ENCODE measurements around the gene TMEM131.
"Not testable (repeated sequence)": the region's sequence is repeated elsewhere in the genome, so short reads cannot be mapped to it uniquely, and the experiment has no call there.

Gene TMEM131

DNA sequence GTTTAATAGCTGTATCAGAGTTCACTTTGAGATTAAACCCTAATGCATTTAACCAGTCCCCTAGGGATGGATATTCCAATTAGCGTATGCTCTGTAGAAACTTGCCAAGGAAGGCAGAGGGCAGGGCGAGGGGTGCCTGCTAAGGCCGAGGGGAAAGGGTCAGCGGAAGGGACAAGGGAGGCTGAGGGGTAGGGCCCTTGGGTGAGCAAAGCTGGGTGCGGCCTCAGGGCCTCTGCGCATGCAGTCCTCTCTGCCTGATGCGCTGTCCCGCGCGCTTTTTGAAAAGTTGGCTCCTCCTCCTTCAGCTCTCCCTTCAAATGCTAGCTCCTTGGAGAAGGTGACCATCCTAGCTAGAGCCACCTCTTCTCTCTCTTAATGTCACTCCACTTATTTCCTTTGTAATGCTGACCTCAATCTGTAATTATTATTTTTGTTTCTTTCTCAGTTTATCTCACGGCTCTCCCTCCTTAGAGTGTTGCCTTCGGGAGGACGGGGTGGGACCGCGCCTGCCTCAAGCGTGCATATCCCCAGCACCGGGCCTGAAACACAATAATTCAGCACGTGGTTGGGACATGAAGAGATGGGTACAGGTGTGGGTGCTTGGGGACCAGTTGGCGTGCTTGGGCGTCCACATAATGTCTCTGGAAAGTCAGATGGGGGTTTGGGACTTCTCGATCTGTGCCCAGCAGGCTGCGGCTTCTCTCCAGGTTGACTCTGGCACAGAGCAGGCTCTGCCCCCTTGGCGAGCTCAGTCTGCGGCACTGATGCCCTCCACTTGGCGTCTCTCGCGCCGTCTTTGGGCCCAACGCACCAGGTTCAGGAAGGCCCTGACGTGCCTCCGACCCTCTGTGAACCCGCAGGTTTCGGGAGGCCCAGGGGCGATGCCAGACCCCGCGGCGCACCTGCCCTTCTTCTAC lies 272.3 kb downstream of the TMEM131 start:
- DNase-seq (ENCODE audit: low read depth) = no peak

DNA sequence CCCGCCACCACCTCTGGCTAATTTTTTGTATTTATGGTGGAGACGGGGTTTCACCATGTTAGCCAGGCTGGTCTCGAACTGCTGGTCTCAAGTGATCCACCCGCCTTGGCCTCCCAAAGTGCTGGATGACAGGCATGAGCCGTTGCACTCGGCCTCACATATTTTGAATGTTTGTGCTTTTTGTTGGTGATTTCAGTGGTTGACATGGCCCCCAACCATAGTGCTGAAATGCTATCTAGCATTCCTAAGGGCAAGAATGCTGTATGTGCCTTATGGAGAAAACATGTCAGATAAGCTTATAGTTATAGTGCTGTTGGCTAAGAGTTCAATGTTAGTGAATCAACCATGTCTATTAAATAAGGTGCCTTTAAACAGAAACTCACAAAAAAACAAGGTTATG lies 273.5 kb downstream of the TMEM131 start:
- DNase-seq (ENCODE audit: low read depth) = no peak

DNA sequence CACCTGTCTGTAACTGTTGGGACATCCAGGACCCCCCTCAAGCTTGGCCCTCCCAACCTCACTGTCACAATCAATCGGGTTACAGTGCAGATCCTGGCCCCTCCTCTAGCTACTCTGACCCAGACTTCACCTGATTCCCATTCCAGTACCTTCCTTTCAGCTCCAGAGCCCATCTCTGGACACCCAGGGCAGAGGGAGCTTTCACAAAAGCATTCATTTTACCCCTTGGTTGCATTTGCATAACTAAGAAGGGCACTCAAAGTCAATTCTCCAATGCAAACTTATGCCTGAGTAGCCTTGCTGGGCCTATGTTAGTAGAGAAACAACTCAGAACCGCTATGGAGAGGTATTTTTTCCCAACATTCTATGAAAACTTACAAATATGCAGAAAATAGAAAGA lies 275.0 kb downstream of the TMEM131 start:
- no peak for DNase-seq (ENCODE audit: low read depth)

GRCh38 chr2:97719362-97720155 lies 276.2 kb downstream of the TMEM131 start:
- DNase-seq (ENCODE audit: low read depth) = no peak

GRCh38 chr2:97718942-97719341 lies 276.8 kb downstream of the TMEM131 start:
- DNase-seq (ENCODE audit: low read depth) = no peak

DNA sequence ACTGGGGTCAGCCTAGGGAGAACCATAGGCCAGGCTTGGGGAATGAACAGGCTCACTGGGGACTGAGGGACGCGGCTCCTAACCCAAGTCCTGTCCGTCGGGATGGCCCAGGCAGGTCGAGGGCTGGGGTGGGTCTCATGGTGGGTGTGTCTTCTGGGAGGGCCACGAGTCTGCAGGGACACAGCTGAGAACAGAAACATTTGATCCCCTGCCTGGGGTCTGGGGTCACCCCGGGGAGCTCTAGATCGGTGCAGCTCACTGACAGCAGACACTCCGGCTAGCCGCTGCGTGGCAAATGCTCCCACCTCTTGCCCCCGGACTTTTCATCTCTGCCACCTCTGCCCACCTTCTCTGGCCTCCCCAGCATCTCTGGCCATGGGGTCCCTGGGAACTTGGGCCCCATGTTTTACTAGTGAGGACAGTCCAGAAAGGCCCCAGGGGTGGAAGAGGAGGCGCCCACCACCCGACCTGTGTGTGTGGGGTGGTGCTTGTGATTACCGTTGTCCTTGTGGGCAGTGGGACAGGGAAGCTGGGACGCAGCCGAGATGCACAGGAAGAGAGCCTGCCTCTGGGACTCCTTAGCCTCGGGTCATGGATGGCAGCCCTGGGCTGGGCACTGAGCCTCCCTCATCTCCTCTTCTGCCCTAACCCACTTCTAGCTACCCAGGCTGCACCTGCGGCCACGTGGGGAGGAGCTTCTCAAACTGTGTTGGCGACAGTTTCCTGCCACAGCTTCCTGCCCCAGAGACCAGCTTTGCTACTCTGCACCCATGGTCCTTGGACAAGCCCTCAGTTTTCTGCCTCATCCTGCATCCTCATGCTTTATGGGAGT lies 277.5 kb downstream of the TMEM131 start:
- no peak for DNase-seq (ENCODE audit: low read depth)

- DNase-seq (ENCODE audit: low read depth) = no peak
These were observed 278.1 kb downstream of the TMEM131 start for GRCh38 chr2:97717613-97717995.

DNA sequence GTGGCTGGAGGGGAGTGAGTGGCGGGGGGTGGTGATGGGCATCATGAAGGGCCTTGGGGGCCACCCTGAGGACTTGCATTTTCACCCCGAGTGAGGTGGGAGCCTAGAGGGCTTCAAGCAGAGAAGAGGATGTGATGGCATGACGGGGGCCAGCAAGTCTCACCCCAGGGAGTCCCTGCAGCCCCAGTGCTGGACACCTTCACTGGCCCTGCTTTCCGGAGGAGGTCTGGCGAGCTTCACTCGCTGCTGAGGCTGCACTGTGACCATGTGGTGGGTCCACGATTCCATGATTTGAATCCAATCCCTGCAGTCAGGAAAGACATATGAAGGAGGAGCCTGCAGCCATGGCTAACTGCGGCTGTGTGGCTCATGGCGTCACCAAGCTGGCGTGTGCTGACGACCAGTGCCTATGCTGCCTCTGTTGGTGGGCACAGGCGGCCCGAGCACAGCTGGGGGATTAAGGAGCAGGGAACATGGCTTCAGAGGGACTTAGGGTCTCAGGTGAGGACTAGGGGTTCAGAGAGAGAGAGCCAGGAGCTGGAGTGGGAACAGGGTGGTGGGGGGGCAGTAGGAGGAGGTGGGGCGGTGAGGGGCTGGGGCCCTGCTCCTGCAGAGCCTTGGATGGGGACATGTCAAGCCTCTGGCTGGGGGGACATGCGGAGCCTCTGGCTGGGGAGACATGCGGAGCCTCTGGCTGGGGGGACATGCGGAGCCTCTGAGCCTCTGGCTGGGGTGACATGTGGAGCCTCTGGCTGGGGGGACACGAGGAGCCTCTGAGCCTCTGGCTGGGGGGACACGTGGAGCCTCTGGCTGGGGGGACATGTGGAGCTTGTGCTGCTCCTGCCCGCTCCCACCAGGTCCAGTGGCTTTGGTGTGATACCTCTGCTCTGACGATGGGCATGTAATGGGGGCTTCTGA lies 278.8 kb downstream of the TMEM131 start:
- no peak for DNase-seq (ENCODE audit: low read depth)

- DNase-seq (ENCODE audit: low read depth) = no peak
These were observed 279.6 kb downstream of the TMEM131 start for GRCh38 chr2:97715951-97716694.

DNA sequence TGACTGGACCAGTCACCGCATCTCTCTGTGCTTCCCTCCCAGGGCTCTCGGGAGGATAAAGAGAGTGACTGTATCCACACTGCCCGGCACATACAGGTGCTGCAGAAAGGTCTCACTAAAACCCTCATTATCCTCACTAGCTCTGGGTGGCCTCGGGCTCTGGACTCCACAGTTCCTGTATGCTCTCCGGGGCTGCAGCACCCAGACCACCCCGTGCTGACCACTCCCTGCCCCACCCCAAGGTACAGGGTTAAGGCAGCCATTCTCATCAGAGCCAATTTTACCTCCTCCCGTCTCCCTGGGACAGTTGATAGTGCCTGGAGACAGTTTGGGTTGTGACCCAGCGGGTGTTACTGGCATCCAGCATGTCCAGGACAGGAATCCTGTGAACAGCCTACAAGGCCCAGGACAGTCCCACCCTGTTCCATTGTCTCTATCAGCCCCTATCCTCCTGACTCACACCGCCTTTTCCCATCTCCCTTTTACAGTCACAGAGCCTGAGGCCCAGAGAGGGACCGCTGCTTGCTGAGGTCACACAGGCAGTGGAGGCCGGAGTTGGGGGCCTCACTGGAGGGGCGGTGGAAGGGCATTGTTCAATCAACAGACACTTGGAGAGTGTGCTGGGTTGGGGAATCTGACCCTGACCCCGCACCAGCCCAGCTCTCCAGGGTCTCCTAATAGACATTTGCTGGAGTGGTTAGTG lies 280.6 kb downstream of the TMEM131 start:
- DNase-seq (ENCODE audit: low read depth) = no peak

DNA sequence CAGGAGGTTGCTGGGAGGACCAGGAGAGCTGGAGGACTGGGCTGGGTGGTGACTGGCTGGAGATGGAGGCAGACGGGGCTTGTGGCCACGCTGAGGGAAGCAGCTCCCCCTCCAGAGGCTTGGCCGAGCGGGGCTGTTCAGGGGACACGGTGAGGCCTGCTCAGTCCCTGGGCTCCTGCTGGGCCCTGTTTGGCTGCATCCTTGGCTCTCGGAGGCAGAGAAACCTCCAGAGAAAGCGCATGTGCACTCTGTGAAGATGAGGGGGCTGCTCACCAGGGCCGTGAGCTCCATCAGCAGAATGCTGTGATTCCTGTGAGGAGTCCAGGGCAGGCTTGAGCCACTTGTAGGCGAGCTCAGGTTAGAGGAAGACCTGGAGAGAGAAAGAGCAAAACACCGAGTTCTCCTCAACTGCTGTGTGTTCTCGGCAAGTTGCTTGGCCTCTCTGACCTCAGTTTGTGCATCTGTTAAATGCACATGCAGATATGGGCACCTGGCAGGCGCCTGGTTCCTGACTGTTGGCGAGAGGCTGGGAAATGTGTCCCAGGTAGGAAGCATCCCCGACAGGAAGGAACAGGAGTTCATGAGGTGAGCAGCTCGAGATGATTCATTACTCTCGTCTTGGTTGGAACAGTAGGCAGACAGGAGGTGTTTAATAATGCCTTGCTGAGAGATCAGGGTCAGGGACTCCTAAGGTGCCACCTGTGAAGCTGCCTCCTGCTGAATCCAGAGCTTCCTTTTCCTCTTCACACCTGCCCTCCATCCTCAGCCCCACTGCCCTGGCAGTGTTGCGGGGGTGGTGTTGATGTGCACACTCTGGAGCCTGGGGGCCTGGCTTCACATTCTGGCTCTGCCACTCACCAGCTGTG lies 281.4 kb downstream of the TMEM131 start:
- DNase-seq (ENCODE audit: low read depth) = no peak

DNA sequence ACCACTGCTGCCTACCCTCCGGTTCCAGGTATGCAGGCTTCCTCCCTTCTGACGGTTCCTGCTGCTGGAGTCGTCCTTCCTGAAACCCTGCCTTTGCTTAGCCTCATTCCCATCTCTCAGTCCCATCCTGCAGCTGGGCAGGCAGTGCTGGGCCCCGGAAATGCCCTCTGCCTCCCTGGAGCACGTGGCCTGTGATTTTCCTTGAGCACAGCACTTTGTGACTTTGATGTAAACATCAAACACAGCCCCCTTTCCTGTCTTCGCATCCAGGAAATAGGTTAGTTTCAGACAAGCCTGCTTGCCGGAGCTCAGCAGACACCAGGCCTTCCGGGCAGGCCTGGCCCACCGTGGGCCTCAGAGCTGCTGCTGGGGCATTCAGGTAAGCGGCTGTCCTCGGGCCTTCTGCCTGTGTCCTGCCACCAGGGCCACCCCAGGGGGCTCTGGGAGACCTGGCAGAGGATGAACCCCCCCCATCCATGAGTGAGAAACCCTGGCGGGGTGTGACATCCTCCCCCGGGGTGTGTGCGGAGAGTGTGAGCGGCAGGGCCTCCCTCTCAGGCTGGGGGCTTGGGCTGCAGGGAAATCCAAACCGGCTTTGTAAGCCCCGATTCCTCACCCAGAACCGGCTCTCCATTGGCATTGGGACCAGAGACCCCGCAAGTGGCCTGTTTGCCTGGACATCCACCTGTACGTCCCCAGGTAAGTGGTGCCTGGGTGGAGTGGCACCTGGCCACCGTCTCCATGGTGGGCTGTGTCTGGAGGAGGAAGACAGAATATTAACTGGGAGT lies 282.3 kb downstream of the TMEM131 start, which contains the start of gene ZAP70:
ZAP70 (plus strand) TSS at position 281 of the 788 bp plus-strand sequence. CDS start 10,461 bp downstream, outside the sequence.
- DNase-seq (ENCODE audit: low read depth) = no peak

- DNase-seq (ENCODE audit: low read depth) = no peak
These were observed 283.0 kb downstream of the TMEM131 start for GRCh38 chr2:97712693-97713295.

DNA sequence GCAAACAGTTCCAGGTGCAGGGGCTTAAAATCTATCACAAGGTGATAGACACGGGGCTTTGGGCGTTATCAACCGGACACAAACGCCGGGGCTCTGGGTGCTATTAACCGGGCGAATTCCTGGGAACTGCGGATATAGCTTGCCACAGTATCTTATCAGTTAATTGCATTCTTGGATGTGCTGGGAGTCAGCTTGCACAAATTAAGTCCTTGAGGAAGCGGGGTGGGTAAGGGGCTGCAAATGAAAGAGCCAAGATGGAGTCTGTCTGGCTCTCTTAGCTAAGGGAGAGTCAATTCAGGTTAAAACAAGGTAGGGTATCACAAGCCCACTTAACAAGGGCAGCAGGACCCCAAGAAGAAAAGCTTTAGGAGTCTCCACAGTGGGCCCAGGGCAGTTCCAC lies 283.6 kb downstream of the TMEM131 start:
- DNase-seq (ENCODE audit: low read depth) = not testable (repeated sequence)

GRCh38 chr2:97711394-97711711 lies 284.4 kb downstream of the TMEM131 start:
- no peak for DNase-seq (ENCODE audit: low read depth)

DNA sequence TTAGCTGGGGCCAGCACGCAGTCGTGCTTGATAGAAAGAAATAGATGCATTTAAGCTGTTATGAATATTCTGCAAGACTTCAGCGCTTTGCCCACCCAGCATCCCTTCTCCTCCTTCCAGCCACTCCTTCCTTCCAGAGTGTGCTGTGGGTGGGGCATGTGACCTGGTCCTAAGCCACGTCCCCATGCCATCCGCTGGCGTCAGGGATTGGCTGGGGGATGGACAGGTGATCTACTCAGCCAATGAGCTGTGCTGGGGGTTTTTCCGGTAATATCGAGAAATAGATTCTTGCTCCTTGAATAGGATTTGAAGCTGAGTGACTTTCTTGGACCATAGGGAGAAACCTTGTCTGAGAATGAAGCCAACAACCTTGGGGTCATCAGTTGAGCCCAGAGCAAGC lies 287.1 kb downstream of the TMEM131 start:
- DNase-seq (ENCODE audit: low read depth) = no peak

DNA sequence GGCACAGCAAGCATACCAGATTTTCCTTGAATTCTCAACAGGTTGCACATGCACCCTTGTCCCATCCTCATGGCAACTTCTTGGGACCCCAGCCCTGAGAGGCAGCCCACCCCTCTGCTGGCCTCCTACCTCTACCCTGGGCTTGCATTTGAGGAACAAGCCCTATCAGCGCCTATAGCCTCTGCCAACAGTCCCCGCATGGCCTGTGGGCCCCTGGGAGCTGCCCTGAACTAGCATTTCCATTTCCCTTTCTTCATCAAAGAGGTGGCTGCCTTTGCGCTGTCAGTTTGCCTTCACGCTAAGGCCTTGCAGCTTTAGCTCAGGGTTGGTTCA lies 287.7 kb downstream of the TMEM131 start:
- no peak for DNase-seq (ENCODE audit: low read depth)
